DND-41 (cell line): ENCODE data around the gene RAB4A.

Experiments
- ATAC-seq: fragments of 200-7000 bp; cut with Tn5 transposase; 3 replicates; pipeline ENCODE4 v1.9.1; 2021; ENCODE audit warnings: low read depth; ENCODE audit not compliant: insufficient read depth
- DNase-seq: peaks from one replicate; pipeline ENCODE4 v3.0.0-alpha.2; 2020
- H2AFZ ChIP-seq: 2 replicates; pipeline ENCODE4 v1.6.0; 2012; ENCODE audit warnings: low read depth, low read length
- H3K27ac ChIP-seq: 2 replicates; pipeline ENCODE4 v1.5.1; 2012; ENCODE audit warnings: low read length, inconsistent platforms
- H3K27me3 ChIP-seq: fragments of 200-600 bp; sonication (generic); 2 replicates; pipeline ENCODE4 v1.6.0; 2012; ENCODE audit warnings: low read length, mild to moderate bottlenecking, inconsistent platforms; ENCODE audit not compliant: insufficient read depth, poor library complexity
- H3K36me3 ChIP-seq: 2 replicates; pipeline ENCODE4 v1.5.1; 2012; ENCODE audit warnings: low read length, inconsistent platforms; ENCODE audit not compliant: insufficient read depth
- H3K4me1 ChIP-seq: 2 replicates; pipeline ENCODE4 v1.5.1; 2012; ENCODE audit warnings: mild to moderate bottlenecking, low read length; ENCODE audit not compliant: insufficient read depth
- H3K4me2 ChIP-seq: 2 replicates; pipeline ENCODE4 v1.6.0; 2012; ENCODE audit warnings: mild to moderate bottlenecking, moderate library complexity, low read length, inconsistent platforms; ENCODE audit not compliant: insufficient read depth
- H3K4me3 ChIP-seq, 2 experiments: fragments of 200-600 bp in 1 of 2; shearing (Covaris generic) in 1 of 2; 2 replicates each; pipeline ENCODE4 v1.5.1; 2012 to 2016; ENCODE audit warnings: inconsistent platforms in 2 of 2, low read length in 2 of 2, mild to moderate bottlenecking in 2 of 2, low read depth in 1 of 2, moderate library complexity in 1 of 2
- H3K79me2 ChIP-seq: 2 replicates; pipeline ENCODE4 v1.6.0; 2012; ENCODE audit warnings: low read length, inconsistent platforms; ENCODE audit not compliant: insufficient read depth
- H3K9ac ChIP-seq: 2 replicates; pipeline ENCODE4 v1.6.0; 2012; ENCODE audit warnings: low read depth, mild to moderate bottlenecking, inconsistent platforms, low read length, moderate library complexity
- H3K9me3 ChIP-seq: 2 replicates; pipeline ENCODE4 v1.5.1; 2012; ENCODE audit warnings: low read length, moderate library complexity, mild to moderate bottlenecking, inconsistent platforms; ENCODE audit not compliant: insufficient read depth, severe bottlenecking
- H4K20me1 ChIP-seq: 2 replicates; pipeline ENCODE4 v1.6.0; 2012; ENCODE audit warnings: low read length; ENCODE audit not compliant: insufficient read depth
- EZH2 ChIP-seq: IDR thresholded peaks from 3 replicates; pipeline ENCODE4 v1.6.1; 2012; ENCODE audit warnings: borderline replicate concordance, low read depth, mild to moderate bottlenecking, moderate library complexity, low read length, inconsistent platforms; ENCODE audit not compliant: severe bottlenecking
- TF ChIP-seq, protein P1 (sequence below): IDR thresholded peaks from 2 replicates; pipeline ENCODE4 v1.5.1; 2012; ENCODE audit warnings: borderline replicate concordance, low read length, moderate library complexity, mild to moderate bottlenecking; ENCODE audit not compliant: poor library complexity, severe bottlenecking; ENCODE audit errors: extremely low read depth

RAB4A gene

DNA sequence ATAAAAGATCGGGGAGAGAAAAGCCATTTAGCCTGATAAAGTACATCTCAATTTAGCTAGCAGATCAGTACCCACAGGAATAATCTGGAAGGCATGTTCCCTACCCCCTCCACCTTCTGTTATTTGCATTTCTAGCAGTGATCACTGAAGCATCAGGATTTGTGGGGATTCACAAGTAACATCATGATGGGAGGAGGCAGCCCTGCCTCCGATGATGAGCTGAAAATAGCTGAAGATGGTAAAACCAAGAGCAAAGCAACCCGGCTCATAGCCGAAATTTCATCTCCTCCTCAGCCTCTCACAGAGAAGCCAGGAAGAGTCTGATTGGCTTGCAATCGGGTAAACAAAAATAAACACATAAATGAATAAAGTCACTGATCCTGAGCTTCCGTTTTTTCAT is 69.6 kb downstream of the RAB4A start:
- peaks cover 67% of the 10 kb centered on the region for H3K79me2 ChIP-seq
- H3K4me3 ChIP-seq, result peak overlapping the region in 1 of 2 experiments; percentile 87; a peak in 2 of 4 replicates
- H3K27me3 ChIP-seq, result no peaks in the 10 kb centered on the region
- ATAC-seq (no peak), DNase-seq (no peak)
- no peak overlapping the region for H3K27ac ChIP-seq
- peaks cover 63% of the 10 kb centered on the region for H3K4me1 ChIP-seq
- no peak overlapping the region for H2AFZ ChIP-seq
- H3K36me3 ChIP-seq, result peaks cover 20% of the 10 kb centered on the region
- H4K20me1 ChIP-seq, result 0 out of 2 replicates have a peak, but pooled peaks cover 12% of the 10 kb centered on the region
- peak overlapping the region; percentile 86; the same call in 1 of the 2 replicates for H3K9ac ChIP-seq
- TF ChIP-seq, protein P1, sequence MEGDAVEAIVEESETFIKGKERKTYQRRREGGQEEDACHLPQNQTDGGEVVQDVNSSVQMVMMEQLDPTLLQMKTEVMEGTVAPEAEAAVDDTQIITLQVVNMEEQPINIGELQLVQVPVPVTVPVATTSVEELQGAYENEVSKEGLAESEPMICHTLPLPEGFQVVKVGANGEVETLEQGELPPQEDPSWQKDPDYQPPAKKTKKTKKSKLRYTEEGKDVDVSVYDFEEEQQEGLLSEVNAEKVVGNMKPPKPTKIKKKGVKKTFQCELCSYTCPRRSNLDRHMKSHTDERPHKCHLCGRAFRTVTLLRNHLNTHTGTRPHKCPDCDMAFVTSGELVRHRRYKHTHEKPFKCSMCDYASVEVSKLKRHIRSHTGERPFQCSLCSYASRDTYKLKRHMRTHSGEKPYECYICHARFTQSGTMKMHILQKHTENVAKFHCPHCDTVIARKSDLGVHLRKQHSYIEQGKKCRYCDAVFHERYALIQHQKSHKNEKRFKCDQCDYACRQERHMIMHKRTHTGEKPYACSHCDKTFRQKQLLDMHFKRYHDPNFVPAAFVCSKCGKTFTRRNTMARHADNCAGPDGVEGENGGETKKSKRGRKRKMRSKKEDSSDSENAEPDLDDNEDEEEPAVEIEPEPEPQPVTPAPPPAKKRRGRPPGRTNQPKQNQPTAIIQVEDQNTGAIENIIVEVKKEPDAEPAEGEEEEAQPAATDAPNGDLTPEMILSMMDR, result no peak
- TF ChIP-seq EZH2, result no peak
- H3K4me2 ChIP-seq, result peak overlapping the region; percentile 98
- no peaks in the 10 kb centered on the region for H3K9me3 ChIP-seq

DNA sequence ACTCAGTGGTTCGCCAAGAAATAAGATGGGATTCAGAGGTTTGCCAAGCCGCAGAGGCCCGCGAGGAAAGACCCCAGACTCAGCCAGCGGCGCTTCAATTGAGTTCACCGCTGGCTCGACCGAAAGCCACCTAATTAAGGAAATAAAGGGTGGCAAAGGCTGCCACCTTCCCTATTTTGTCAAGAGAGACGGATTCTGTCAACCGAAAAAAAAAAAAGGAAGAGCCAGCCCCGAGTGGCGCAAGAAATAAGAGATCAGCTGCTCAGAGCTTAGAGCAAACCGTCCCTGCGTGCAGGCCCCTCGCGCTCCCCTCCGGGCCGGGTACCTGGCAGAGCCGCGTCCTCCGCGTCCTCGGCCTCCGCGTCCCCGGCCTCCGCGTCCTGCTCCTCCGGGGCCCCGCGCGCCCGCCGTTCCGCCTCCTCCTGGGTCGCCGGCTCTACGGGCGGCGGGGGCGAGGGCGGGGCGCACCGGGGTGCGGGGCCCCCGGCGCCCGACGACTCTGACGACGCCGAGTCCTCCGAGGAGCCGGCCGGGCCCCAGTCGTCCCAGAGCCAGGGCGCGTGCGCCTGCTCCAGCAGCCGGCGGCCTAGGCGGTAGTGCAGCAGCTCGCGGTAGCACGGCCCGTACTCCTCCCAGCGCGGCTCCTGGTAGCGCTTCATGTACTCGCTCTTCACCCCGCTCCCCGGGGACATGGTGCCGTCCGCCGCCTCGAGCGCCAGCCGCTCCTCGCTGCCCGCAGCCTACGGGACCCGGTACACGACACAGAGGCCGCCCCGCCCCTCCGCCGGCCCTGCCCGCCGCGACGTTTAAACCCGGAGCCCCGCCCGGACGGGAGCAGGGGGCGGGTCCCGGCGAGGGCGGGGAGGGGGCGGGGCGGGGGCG is 71.1 kb downstream of the RAB4A start:
- peaks cover 52% of the 10 kb centered on the region for H3K79me2 ChIP-seq
- H3K36me3 ChIP-seq, result peaks cover 13% of the 10 kb centered on the region; the same call in 1 of the 2 replicates
- H3K4me2 ChIP-seq, result peak overlapping the region; percentile 98
- peak overlapping the region; percentile 76 for H3K27ac ChIP-seq
- peak overlapping the region; percentile 80 for H2AFZ ChIP-seq
- H3K27me3 ChIP-seq, result no peaks in the 10 kb centered on the region
- H3K9ac ChIP-seq, result peak overlapping the region; percentile 86
- H3K4me1 ChIP-seq, result peaks cover 60% of the 10 kb centered on the region
- TF ChIP-seq, protein P1, result no peak
- no peak for TF ChIP-seq EZH2
- peak overlapping the region; percentile 87 to 97 for H3K4me3 ChIP-seq
- no peaks in the 10 kb centered on the region for H3K9me3 ChIP-seq
- ATAC-seq (peak; percentile 69), DNase-seq (no peak)
- 0 out of 2 replicates have a peak, but pooled peaks cover 10% of the 10 kb centered on the region for H4K20me1 ChIP-seq

DNA sequence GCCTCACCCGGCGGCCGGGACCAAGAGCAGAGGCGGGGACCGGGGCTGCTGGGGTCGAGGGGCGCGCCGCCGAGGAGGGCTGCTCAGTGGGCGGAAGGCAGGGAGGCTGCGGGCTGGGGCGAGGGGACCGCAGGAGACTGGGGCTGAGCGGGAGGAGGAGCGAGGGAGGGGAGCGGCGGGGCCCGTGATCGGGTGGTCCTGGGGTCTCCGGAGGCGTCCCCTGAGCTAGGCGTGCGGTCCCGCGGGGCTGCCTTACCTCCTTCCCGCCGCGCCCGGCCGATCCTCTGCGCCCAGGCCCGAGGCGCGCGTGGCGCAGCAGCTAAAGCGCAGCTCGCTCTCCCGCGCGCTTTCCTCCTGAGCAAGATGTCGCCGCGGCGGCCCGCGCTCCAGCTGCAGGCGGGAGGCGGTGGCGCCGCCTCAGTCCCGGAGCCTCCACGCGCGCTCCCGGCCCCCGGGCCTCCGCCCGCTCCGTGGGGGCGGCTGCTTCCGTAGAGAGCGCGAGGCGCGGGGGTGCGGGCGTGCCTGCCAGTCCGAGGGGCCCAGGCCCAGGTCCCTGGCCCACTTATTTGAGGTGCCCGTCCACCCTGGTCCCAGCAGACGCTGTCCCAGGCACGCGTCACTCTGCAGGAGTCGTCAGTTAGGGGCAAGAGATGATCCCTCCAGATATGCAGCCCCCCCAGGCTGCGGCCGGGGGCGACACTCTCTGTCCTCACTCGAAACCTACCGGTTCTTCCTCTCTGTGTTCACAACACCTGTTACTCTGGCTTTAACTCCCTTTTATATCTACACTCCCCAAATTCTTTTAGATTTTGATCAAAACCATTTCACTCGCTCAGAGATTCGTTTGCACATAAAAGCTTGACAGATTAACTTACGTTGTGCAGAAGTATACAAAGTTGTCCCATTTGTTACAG is 72.0 kb downstream of the RAB4A start, which contains the start of gene CCSAP:
Gene CCSAP (minus strand): TSS at position 392 of the 914 bp plus-strand sequence. CDS start 582 bp downstream, outside the sequence.
- H3K9ac ChIP-seq, result peak within 1 kb of the TSS; percentile 86
- H2AFZ ChIP-seq, result peak within 1 kb of the TSS; percentile 86
- H3K4me1 ChIP-seq, result peaks cover 52% of the 10 kb centered on the region
- H3K27ac ChIP-seq, result peak within 1 kb of the TSS; percentile 77
- DNase-seq, result peak; percentile 91
- H3K4me2 ChIP-seq, result peak within 1 kb of the TSS; percentile 98
- H3K9me3 ChIP-seq, result no peaks in the 10 kb centered on the region
- peak; percentile 82 for ATAC-seq
- peak within 1 kb of the TSS; percentile 87 to 97 for H3K4me3 ChIP-seq
- no peaks in the 10 kb centered on the region for H3K27me3 ChIP-seq
- H3K36me3 ChIP-seq, result peaks cover 11% of the 10 kb centered on the region; the same call in 1 of the 2 replicates
- 0 out of 2 replicates have a peak, but pooled peaks cover 7% of the 10 kb centered on the region for H4K20me1 ChIP-seq
- H3K79me2 ChIP-seq, result peaks cover 43% of the 10 kb centered on the region
- no peak for TF ChIP-seq EZH2
- TF ChIP-seq, protein P1, result peak; percentile 22
